Kasumi-1 (cell line): ENCODE data around the gene RCL1.

Experiments
- DNase-seq, 2 experiments: peaks; one replicate each; lab custom pipeline; 2025; lab: John Stamatoyannopoulos, UW

The RCL1 gene

DNA sequence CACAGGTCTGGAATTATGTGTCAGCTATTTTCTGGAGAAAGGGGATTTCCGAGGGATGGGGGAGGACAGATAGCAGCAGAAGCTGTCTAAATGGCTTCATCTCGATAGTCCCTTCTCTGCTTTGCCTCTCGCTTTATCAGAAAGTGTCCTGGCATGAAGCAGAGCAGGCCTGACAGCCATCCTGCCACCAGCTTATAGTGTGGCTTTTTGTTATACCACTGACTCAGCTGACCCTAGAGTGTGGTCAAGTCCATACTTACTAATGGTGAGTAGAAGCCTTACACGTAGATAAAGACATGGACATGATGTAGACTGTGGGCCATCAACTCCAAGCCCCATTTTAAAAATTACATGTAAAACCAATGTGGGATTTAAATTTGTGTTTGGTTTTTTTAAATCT lies 50.0 kb downstream of the RCL1 start:
- DNase-seq = no peak

DNA sequence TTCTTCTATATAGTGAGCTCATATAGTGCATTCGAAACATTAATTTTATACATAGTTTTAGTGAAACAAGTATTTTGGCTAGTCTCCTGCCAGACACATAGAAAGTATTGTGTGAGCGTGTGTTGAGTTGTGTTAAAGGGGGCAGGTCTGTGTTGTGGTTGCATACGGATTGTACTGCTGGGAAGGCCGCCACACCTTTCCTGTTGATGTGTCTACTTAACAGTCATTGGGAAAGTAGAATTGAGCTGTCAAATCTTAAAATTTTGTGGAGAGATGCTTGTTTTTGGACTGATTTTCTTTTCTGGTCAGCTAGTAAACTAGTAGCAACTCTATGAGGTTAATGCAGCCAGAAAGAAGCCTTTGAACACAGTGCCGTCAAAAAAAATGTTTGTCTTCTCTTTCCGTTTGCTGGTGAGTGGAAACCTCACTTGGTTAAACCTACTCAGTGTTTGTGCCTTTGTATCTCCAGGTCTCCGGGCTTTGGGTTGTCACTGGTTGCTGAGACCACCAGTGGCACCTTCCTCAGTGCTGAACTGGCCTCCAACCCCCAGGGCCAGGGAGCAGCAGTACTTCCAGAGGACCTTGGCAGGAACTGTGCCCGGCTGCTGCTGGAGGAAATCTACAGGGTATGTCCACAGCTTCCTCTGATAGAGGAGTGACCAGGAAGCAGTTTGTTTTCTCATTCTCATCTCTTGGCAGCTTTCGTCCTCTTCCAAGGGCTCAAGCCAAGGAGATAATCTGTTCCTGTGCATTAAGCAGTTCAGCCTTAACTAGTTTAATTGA lies 51.5 kb downstream of the RCL1 start:
- no peak for DNase-seq

DNA sequence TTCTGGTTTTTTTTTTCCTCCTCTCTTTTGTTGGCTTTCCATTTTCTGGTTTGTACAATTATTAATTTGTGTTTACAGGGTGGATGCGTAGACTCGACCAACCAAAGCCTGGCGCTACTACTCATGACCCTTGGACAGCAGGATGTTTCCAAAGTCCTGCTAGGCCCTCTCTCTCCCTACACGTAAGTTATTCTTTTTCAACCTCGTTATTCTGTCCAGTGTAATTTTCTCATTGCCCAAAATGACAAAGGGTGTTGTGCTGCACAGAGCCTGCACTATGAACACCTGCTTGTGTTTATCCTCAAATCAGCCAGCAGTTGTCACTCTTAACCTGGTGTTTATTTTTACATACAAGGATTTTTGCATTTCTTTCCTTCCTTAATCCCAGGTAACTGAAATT lies 56.6 kb downstream of the RCL1 start:
- DNase-seq = no peak

DNA sequence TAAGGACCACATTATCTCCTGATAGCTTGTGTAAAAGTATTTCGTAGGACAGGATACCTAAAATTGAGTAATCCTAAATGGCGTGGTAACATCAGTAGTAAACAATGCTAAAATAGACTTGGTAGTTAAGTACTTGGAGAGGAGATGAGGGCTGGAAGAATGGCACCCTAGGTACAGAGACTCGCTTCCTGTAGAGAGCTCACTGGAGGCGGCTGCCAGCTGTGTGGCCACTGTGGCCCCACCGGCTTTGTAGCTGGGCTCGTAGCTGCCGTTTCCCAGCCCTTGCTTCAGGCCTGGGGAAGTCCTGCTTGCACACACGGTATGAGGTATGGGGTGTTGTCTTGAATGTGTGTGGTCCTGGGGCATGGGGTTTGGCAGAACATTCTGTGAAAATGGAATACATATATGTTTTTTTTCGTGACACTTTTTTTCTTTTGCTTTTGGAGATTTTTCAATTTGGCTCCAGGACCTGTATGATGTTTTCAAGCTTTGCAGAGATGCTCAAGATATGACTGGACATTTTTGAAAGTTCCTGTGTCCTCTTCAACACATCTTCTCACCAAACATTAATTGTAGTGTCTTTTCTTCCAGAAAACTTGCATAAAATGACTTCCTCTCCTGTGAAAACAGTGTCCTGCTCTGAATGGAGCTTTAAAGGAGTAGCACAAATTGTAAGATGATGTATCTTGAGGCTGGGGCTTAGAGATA lies 58.0 kb downstream of the RCL1 start:
- DNase-seq = no peak

DNA sequence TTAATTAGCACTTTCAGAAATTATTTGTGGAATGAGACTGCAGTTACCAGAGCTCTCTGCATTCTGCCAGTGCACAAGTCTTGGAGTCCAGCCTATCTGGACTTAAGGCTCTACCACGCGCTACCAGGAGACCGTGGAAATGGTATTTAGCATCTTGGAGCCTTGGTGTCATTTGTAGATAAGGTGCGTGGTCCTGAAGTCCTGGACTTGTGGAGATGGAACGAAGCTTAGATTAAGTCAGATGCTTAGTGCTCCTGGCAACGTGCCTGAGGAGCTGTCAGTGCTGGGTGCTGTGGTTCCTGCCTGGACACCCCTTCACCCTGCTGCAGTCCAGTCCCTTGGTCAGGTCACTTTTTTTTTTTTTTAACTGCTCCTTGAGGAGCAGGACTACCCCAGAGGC lies 59.7 kb downstream of the RCL1 start:
- no peak for DNase-seq

DNA sequence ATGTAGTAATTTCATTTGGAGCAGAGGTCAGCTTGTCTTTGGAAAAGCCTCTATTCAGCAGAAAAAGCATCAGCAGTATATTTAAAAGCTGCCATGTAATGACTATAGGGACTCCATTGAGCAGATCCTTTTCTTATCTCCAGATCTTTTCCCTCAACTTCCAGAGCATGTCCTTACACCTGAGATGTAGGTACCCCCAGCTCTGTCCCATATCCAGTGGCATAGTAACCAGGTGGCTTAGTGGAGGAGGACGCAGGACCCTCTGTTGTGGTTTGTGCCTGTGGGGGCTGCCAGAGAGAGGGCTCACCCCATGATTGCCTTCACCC lies 61.5 kb downstream of the RCL1 start:
- DNase-seq = no peak

DNA sequence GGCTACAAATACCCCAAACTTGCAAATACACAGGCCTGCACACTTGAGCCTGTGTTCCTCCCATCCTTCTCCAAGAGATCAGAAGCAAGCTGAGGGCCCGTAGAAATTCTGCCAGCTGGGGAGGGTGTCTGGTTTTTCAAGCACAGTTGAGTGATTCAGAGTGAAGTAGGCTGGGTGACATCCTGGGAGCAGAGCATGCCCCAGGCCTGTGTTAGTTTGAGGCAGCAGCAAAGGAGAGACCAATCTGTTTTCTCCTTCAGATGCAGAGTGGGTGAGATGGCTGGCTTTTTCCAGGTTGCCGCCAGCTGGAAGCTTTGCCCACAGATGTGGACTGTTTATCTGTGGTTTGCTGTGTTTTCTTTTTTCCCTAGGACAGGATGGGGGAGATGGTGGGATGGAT lies 63.1 kb downstream of the RCL1 start:
- no peak for DNase-seq

DNA sequence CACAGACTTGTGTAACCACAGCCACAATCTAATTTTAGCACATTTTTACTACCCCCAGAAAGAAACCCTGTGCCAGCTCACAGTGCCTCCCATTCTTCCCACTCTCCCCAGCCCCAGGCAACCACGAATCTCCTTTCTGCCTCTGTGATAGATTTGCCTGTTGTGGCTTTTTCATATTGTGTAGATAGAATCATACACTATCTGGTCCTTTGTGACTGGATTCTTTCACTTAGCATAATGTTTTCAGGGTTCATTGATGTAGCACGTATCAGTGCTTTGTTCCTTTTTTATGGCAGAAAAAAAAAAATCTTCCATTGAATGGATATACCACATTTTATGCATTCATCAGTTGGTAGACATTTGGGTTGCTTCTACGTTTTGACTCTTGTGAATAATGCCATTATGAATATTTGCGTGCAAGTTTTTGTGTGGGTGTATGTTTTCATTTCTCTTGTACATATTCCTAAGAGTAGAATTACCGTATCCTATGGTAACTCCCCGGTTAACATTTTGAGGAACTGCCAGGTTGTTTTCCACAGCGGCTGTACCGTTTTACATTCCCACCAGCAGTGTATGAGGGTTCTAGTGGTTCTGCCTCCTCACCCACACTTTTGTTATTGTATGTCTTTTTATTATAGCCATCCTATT lies 64.5 kb downstream of the RCL1 start:
- no peak for DNase-seq

DNA sequence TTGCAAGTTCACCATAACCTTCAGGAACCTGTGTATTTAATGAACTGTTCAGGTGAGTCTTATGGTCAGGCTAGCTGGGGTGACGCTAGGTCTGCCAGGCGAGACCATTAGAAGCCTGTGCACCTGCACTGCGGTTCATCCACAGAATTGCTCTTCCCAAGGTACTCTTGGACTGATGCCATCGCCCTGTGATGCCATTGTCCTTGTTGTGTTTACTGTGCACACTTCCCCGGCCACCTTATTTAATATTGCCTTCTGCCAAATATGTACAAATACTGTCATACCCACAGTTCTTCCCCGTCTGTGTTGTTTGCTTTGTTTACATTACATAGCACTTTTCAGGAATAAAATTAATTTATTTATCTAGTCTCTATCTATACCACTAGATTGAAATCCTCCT lies 66.3 kb downstream of the RCL1 start:
- no peak for DNase-seq

DNA sequence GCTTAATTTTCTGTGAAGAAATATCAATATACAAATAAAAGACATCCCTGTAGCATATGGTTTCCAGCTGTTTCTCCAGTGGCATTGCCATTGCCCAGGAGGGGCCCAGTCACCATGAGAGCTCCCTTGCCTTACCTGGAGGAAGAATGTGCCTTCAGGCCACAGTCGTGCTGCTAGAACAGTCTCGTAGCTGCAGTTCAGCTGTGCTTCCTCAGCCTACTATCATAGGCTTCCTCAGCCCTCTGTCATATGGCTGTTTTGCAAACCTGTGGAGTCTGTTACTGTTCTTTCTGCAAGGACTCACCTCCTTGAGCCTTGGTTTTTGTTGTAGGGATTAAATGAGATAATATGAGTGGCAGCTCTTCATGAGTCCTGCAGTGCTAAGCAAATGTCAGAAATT lies 67.6 kb downstream of the RCL1 start:
- DNase-seq = no peak

DNA sequence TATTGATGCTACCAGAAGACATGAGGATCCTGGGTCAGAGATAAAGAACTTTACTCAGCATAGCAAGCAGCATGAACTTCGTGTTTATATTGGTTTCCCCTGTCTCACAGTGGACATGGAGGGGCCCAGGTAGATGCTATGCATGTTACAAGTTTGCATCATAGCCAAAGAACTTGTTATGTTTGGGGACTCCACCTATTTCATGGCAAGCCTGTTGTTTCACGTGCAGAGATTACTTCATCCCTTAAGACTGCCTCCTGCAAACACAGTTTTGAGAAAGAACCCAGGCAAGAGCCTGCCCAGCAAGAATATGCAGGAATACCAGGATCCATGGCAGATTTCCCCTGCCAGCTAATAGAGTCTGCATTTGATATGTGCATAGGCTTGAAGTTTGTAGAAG lies 68.4 kb downstream of the RCL1 start:
- DNase-seq = no peak

DNA sequence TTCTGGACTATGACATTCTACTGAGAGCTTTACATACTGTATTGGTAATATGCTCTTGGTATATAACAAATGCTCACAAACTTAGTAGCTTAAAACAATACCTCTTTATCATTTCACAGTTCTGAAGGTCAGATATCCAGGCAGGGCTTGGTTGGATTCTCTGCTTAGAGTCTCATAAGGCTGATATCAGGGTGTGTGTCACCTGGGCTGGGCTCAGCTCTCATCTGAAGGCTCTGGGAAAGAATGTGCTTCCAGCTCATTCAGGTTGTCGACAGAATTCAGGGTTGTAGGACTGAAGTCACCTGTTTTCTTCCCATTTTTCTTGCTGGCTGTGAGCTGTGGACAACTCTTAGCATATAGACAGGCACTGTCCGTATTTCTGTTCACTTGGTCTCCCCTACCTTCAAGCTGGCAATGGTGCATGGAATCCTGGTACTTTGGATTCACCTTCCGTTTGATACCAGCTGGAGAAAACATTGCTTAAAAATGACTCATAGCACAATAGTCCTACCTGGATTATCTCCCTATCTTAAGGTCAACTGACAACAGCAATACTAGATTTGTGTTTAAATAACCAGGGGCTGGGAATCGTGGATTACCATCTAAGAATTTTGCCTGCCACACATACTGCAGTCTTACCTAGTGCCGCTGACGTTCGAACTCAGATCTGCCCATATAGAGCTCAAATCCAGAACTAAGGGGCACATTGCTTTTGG lies 69.2 kb downstream of the RCL1 start:
- DNase-seq = no peak

DNA sequence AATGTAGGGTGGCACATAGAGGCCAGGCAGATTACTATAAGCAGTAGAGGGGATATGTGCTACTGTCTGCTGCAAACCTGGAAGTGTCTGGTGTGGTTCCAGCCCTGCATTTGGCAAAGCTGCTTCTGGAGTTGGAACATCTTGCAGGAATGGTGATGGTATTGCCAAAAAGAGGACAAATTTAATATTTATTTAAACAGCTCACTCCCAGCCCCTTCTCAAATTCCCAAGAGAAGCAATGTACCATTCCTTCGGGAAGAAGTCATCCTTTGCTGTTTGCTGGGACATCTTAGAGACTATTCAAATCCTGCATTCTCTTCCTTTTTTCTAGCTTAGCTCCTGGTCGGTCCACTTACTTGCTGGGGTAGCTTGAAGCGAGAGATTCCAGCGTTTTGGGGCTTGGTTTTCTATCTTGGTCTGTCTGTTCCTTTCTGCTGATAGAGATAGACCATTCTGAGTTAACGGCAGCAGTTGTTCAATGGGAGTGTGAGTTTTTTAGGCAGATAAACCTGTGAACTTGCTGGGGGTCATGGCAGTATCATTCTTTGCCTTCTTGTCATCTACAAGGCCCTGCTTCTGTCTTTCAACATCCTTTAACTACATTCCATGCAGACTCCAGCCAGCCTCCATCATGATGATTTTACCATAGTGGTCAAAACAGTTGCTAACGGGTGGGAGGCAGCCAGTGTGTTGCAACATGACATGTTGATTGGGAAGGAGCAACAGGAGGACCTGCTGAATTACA lies 69.9 kb downstream of the RCL1 start:
- DNase-seq = no peak

DNA sequence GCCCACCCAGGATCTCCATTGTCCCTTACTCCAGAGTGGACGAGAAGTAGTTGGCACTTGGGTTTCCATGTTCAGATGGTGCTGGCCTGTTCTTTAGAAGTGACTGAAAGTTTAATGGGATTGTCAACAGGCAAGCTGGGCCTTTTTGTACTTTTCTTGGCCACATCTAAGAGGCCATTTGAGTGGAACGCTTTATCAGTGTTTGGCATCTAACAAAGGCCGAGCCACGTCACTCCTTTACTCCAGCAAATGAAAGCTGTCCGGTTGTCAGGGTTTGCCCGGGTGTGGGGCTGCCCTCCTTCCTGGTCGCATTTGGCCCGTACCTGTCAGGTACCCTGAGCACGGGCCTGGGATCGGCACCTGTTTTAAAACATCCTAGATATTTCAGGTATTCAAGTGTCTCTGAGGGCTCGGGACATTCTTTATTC lies 71.5 kb downstream of the RCL1 start:
- DNase-seq = no peak

DNA sequence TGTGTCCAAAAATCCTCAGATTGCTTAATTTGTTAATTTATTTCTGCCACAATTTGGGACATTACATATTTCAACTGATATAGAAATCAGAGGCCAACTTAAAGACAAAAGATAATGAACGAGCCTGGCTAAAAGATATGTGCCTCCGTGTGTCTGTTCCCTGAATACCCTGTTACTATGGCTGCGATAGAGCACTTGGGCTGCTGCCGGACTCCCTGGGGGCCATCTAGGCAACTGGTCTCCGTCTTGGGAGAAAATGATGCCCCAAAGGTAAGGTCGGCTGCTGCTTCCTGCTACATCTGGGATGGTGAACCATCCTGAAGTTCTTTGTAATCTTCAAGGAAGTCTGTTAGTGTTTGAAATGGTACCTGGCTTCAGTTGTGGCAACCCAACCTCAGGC lies 72.0 kb downstream of the RCL1 start:
- DNase-seq = no peak

DNA sequence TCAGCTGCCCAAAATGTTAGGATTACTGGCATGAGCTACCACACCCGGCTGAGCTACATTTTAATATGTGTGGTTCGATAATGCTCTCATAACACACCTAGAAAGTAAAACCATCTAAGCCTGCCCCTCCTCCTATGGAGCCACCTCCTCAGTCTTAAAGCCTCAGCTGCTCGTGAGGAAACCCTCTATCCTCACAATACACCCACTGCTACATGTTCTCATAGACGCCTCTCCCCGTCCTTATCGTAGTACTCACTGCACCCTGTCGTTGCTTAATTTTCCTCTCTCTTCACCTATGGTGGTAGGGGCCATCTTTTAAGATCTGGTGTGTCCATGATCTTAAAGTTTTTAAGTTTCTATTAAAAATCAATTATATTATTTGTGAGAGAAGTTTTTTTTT lies 72.9 kb downstream of the RCL1 start:
- DNase-seq = no peak

DNA sequence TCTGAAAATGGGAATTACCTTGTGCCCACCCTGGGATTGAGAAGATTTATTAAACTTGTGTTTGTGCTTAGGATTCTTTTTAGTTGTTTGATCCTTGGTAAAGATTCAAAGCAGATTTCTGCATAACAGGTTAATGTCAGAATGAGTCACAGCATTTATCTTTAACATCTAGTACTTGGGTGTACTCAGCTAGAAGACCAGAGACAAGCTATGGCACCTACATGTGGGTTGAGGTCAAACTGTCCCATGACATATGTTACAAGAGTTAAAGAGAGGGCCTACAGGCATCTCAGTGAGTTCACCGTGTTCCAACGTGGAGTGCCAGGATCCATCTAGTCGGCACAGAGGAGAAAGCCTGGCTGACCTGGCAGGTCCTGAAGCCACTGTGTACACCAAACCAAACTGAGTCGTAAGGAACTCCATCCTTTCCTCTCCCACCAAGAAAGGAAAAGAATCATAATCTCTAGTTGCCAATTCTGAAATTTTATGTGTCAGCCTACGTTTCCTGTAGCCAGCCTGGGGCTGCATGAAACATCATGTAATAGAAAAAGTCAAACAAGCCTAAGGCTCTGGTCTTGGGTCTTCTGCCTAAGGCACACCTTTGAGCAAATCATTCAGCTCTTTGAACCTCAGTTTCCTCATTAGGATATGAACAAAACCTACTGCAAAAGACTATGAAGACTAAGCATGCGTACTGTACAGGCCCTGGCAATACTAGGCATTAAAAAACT lies 73.7 kb downstream of the RCL1 start:
- DNase-seq = no peak

DNA sequence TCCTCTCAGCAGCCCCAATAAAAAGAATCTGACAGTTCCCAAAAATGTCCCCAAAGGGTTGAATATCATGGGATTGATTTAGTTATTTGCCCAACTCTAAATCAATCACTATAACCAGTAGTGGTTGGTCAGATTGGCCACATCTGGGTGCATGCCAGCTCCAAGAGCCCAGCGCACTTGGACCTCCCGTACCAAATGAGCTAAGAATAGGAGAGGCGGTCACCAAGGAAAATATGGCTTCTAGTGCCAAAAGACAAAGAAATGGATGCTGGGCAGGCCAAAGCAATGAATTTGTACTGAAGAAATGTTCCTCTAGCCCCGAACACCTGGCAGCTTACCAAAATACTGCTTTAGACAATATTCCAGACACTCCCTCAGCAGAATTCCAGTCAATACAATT lies 80.3 kb downstream of the RCL1 start:
- DNase-seq = no peak

DNA sequence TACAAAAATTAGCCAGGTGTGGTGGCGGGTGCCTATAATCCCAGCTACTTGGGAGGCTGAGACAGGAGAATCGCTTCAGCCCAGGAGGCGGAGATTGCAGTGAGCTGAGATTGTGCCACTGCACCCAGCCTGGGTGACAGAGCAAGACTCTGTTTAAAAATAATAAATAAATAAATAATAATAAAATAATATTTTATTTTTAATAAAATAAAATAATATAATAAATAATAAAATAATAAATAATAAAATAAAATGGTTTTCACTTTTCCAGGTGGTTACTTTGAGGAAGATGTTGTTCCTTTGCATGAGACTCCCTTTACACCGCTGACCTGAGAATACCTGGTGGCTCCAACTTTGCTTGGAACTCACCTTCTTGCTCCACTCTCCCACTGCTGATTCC lies 82.8 kb downstream of the RCL1 start:
- DNase-seq = no peak

DNA sequence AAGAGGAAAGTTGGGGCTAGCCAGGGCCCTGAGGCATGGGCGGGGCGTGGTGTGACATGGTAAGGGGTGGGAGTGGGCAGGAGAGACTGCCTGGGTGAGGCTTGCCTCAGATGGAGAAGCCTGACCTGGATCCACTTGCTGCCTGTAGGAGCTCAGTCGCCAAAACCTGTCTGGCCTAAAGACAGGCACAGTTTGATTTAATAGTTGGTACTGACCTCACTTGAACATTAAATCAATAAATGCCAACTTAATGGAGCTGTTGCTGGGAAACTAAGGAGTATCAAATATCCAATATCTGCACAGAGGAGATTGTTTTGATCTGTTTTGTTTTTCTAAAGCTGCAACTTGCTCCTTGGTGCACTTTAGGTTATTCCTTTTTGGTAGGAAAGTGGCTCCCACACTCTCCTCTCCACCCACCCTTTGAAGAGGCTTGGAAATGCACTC lies 86.4 kb downstream of the RCL1 start:
- DNase-seq = no peak

DNA sequence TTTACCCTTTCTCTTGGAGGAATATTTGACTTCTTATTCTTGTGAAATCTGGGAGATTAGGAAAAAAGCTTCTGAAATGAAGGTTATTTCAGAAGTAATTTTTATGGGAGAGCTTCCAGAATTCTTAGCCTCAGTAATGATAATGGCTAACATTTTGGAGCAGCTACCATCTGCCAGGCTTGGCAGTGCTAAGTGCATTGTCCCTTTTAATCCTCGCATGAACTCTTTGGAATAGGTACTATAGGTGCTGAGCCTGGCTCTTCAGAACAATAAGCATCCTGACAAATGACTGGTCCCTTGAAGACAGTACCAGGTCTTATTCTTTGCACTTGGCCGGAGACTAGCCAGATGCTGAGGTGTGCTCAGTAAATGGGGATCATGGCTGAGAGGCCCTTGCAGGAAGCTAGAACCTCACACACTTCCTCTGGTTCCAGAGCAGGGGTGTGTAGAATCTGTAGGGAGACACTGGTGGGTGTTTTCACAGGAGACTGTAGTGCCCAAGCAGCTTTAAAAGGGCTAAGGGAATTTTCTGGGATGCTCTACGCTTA lies 90.7 kb downstream of the RCL1 start:
- DNase-seq = no peak
